ENCODE results near the gene SCMH1.

DNA sequence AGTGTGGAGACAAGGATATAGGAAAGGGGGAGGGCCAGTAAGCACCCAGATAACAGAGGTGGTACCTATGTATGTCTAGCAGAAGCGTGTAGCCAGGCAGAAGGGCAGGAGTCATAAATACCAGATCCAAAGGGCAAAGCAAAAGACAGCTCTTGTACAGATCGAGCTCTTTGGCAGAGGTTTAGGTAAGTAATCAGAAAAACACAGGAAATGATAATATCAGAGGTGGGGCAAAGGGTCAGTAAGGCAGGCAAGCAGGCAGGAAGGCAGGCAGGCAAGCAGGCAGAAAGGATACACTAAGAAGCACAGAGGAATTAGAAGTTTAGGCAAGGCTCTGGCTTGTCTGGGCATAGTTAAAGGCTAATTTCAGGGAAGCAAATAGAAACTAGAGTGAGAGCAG lies 197.9 kb downstream of the SCMH1 start:
- TF ChIP-seq, protein P1, sequence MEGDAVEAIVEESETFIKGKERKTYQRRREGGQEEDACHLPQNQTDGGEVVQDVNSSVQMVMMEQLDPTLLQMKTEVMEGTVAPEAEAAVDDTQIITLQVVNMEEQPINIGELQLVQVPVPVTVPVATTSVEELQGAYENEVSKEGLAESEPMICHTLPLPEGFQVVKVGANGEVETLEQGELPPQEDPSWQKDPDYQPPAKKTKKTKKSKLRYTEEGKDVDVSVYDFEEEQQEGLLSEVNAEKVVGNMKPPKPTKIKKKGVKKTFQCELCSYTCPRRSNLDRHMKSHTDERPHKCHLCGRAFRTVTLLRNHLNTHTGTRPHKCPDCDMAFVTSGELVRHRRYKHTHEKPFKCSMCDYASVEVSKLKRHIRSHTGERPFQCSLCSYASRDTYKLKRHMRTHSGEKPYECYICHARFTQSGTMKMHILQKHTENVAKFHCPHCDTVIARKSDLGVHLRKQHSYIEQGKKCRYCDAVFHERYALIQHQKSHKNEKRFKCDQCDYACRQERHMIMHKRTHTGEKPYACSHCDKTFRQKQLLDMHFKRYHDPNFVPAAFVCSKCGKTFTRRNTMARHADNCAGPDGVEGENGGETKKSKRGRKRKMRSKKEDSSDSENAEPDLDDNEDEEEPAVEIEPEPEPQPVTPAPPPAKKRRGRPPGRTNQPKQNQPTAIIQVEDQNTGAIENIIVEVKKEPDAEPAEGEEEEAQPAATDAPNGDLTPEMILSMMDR (IDR thresholded peaks at IDR 0.05; ENCODE audit: low read depth, low read length) = no peak
- no peak for TF ChIP-seq EZH2phosphoT487 (IDR thresholded peaks at IDR 0.05; ENCODE audit: low read depth)

Data from OCI-LY3 (cell line).